ENCODE data around the gene ORMDL2.

Gene ORMDL2

GRCh38 chr12:55847033-55847432, 29.2 kb downstream of the ORMDL2 start:
- Histone ChIP-seq H4K20me1 (ENCODE audit: insufficient read depth, low read length) (no peaks in the 10 kb centered on the region), H3K4me1 (ENCODE audit: insufficient read depth, low read length, severe bottlenecking) (no peaks in the 10 kb centered on the region), H3K36me3 (ENCODE audit: insufficient read depth, low read length) (no peaks in the 10 kb centered on the region), H3K27me3 (ENCODE audit: insufficient read depth, low read length) (0 out of 2 replicates have a peak, but pooled peaks cover 3% of the 10 kb centered on the region), H3K27ac (ENCODE audit: low read depth, low read length, poor library complexity, severe bottlenecking) (no peak overlapping the region), H3F3A (ENCODE audit: insufficient read depth, low read length) (no peaks in the 10 kb centered on the region), H3K79me2 (ENCODE audit: insufficient read depth, low read length) (no peaks in the 10 kb centered on the region), H2AFZ (ENCODE audit: low read length) (no peak overlapping the region), H3K9ac (ENCODE audit: low read length) (no peak overlapping the region), H3K9me2 (ENCODE audit: low read depth, low read length) (no peaks in the 10 kb centered on the region), H3K4me2 (ENCODE audit: low read length) (no peak overlapping the region), H3K9me3 (ENCODE audit: low read length) (no peaks in the 10 kb centered on the region), H3K4me3 (ENCODE audit: low read depth, low read length, poor library complexity, severe bottlenecking) (no peak overlapping the region)
- TF ChIP-seq, protein P1, sequence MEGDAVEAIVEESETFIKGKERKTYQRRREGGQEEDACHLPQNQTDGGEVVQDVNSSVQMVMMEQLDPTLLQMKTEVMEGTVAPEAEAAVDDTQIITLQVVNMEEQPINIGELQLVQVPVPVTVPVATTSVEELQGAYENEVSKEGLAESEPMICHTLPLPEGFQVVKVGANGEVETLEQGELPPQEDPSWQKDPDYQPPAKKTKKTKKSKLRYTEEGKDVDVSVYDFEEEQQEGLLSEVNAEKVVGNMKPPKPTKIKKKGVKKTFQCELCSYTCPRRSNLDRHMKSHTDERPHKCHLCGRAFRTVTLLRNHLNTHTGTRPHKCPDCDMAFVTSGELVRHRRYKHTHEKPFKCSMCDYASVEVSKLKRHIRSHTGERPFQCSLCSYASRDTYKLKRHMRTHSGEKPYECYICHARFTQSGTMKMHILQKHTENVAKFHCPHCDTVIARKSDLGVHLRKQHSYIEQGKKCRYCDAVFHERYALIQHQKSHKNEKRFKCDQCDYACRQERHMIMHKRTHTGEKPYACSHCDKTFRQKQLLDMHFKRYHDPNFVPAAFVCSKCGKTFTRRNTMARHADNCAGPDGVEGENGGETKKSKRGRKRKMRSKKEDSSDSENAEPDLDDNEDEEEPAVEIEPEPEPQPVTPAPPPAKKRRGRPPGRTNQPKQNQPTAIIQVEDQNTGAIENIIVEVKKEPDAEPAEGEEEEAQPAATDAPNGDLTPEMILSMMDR (IDR thresholded peaks at IDR 0.05; ENCODE audit: low read length): no peak

DNA sequence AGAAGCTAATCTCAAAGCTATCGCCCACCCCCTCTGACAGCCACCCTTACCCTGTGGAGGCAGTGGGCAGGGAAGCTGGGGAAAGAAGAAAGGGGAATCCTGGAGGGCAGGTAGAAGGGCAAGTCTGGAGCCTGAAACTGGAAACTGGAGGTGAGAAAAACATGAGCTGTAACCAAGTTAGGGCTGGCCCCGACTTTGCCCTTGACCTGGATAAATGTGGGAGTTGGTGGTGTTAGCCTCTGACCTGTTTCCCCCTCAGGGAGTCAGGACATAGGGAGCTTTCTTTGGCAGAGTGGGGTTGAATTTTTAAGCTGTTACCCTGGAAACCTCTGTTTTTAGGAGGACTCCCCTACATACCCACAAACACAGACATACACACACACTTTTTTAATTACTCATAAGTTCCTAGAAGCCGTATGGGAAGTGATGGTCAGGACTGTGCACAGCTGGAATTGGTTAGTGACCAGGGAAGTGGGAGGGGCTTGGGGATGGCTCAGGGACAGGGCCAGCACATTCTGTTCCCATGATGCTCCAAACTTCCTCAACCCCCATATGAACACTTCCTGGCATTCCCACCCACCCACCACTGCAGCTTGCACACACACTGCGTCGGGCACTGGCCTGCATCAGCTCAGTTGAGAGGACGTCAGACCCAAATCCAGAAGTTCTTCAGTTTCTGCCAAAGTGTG, 29.9 kb downstream of the ORMDL2 start:
- H3F3A ChIP-seq (ENCODE audit: insufficient read depth, low read length): no peaks in the 10 kb centered on the region
- H3K4me2 ChIP-seq (ENCODE audit: low read length): no peak overlapping the region
- no peaks in the 10 kb centered on the region for H3K4me1 ChIP-seq (ENCODE audit: insufficient read depth, low read length, severe bottlenecking)
- H3K9ac ChIP-seq (ENCODE audit: low read length): no peak overlapping the region
- TF ChIP-seq, protein P1 (IDR thresholded peaks at IDR 0.05; ENCODE audit: low read length): no peak
- TF ChIP-seq EZH2 (IDR thresholded peaks at IDR 0.05; ENCODE audit: borderline replicate concordance, low read length): no peak
- no peak overlapping the region for H3K4me3 ChIP-seq (ENCODE audit: low read depth, low read length, poor library complexity, severe bottlenecking)
- no peak overlapping the region for H2AFZ ChIP-seq (ENCODE audit: low read length)
- H3K79me2 ChIP-seq (ENCODE audit: insufficient read depth, low read length): no peaks in the 10 kb centered on the region
- no peaks in the 10 kb centered on the region for H3K9me2 ChIP-seq (ENCODE audit: low read depth, low read length)
- no peaks in the 10 kb centered on the region for H3K9me3 ChIP-seq (ENCODE audit: low read length)
- H3K27me3 ChIP-seq (ENCODE audit: insufficient read depth, low read length): 0 out of 2 replicates have a peak, but pooled peaks cover 3% of the 10 kb centered on the region
- no peak overlapping the region for H3K27ac ChIP-seq (ENCODE audit: low read depth, low read length, poor library complexity, severe bottlenecking)
- H3K36me3 ChIP-seq (ENCODE audit: insufficient read depth, low read length): no peaks in the 10 kb centered on the region
- H4K20me1 ChIP-seq (ENCODE audit: insufficient read depth, low read length): no peaks in the 10 kb centered on the region

DNA sequence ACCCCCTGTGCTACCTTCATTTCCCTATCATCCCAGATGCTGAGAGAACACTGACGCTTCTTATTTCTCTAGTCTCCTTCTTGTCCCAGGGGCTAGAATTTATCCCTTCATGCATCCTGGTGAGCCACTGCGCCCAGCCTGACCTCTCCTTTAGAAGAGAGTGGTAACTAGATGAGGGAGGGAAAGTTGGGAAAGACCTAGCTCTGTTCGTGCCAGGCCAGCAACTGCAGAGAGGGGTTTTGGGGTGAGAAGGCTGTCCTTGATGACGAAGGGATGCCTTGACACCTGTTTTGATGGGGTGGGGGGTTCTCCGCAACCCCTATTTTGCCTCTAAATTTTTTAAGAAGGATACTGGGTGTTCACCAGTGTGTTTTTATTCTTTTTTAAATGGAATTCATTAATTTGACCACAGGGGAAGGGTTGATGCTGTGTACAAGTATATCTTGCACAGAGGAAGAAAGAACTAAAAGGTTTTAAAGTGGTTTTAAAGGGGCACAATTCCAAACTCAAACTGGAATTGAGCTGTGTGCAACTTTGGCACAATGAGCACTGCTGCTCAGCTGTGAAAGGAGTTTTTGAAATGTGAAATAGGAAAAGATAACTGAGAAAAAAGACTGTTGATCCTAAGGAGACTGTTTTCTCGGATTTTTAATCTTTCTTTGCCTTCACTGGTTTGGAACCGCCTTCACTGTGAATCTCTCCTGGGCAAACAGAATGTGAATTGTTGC, 31.9 kb downstream of the ORMDL2 start:
- H3K79me2 ChIP-seq (ENCODE audit: insufficient read depth, low read length): no peaks in the 10 kb centered on the region
- H3K4me1 ChIP-seq (ENCODE audit: insufficient read depth, low read length, severe bottlenecking): no peaks in the 10 kb centered on the region
- no peak overlapping the region for H3K27ac ChIP-seq (ENCODE audit: low read depth, low read length, poor library complexity, severe bottlenecking)
- H3K4me2 ChIP-seq (ENCODE audit: low read length): no peak overlapping the region
- no peak overlapping the region for H3K4me3 ChIP-seq (ENCODE audit: low read depth, low read length, poor library complexity, severe bottlenecking)
- 0 out of 2 replicates have a peak, but pooled peaks cover 3% of the 10 kb centered on the region for H3K27me3 ChIP-seq (ENCODE audit: insufficient read depth, low read length)
- H4K20me1 ChIP-seq (ENCODE audit: insufficient read depth, low read length): no peaks in the 10 kb centered on the region
- H3K9me2 ChIP-seq (ENCODE audit: low read depth, low read length): no peaks in the 10 kb centered on the region
- TF ChIP-seq, protein P1 (IDR thresholded peaks at IDR 0.05; ENCODE audit: low read length): no peak
- no peak for TF ChIP-seq EZH2 (IDR thresholded peaks at IDR 0.05; ENCODE audit: borderline replicate concordance, low read length)
- no peak overlapping the region for H2AFZ ChIP-seq (ENCODE audit: low read length)
- no peaks in the 10 kb centered on the region for H3F3A ChIP-seq (ENCODE audit: insufficient read depth, low read length)
- H3K36me3 ChIP-seq (ENCODE audit: insufficient read depth, low read length): no peaks in the 10 kb centered on the region
- no peaks in the 10 kb centered on the region for H3K9me3 ChIP-seq (ENCODE audit: low read length)
- no peak overlapping the region for H3K9ac ChIP-seq (ENCODE audit: low read length)

Measured in OCI-LY1 (cell line).